Endothelial cell of umbilical vein (primary cell): ENCODE results near the gene TNFAIP8L3.

Experiments used
- CTCF ChIP-seq, 2 donors: IDR thresholded peaks; 1 replicate in 1 of 2; 2 replicates in 1 of 2; pipeline ENCODE4 v1.5.1; 2011; ENCODE audit warnings: low read length in 2 of 2, mild to moderate bottlenecking in 2 of 2, moderate library complexity in 2 of 2, control low read depth in 1 of 2, inconsistent platforms in 1 of 2, low read depth in 1 of 2; ENCODE audit not compliant: insufficient read depth in 1 of 2; ENCODE audit errors: extremely low read depth in 1 of 2
- EZH2 ChIP-seq: IDR thresholded peaks from 2 replicates; pipeline ENCODE4 v1.6.1; 2012; ENCODE audit warnings: borderline replicate concordance, low read depth, mild to moderate bottlenecking, moderate library complexity, low read length, inconsistent platforms; ENCODE audit not compliant: severe bottlenecking
- FOS ChIP-seq: IDR thresholded peaks from 2 replicates; pipeline ENCODE4 v1.6.1; 2011; ENCODE audit warnings: mild to moderate bottlenecking, low read length, moderate library complexity, borderline replicate concordance; ENCODE audit not compliant: insufficient read depth
- GATA2 ChIP-seq: IDR thresholded peaks from 2 replicates; pipeline ENCODE4 v1.7.0; 2011; ENCODE audit warnings: low read depth, mild to moderate bottlenecking, moderate library complexity, mixed read lengths, low read length; ENCODE audit not compliant: insufficient read length, insufficient read depth
- MAX ChIP-seq: IDR thresholded peaks from 2 replicates; pipeline ENCODE4 v1.6.1; 2011; ENCODE audit not compliant: insufficient read depth, insufficient read length
- MYC ChIP-seq: IDR thresholded peaks from one replicate; pipeline ENCODE4 v1.6.1; 2011; ENCODE audit warnings: mild to moderate bottlenecking, low read depth, low read length
- POLR2A ChIP-seq: IDR thresholded peaks from 2 replicates; pipeline ENCODE4 v1.6.1; 2012; ENCODE audit warnings: low read depth, mild to moderate bottlenecking, control low read depth, low read length
- POLR2AphosphoS5 ChIP-seq: IDR thresholded peaks from 2 replicates; pipeline ENCODE4 v1.6.1; 2012; ENCODE audit warnings: low read depth, mild to moderate bottlenecking, control low read depth, low read length, moderate library complexity; ENCODE audit not compliant: insufficient read depth

GRCh38 chr15:51088585-51088984 lies 6.1 kb downstream of the TNFAIP8L3 start:
- TF ChIP-seq CTCF (IDR thresholded peaks at IDR 0.05; ENCODE audit: extremely low read depth in 1 of 2, insufficient read depth in 1 of 2, low read depth in 1 of 2, low read length in 2 of 2) (no peak), POLR2A (no peak), MYC (no peak), POLR2AphosphoS5 (no peak), EZH2 (no peak), GATA2 (no peak), MAX (no peak), FOS (no peak)
